Thymus (tissue), 14 donors: ENCODE measurements around the gene NUDT6. TPM values are rescaled to one million over a fixed set of nuclear protein-coding genes. Genes with fewer than 3 reads are reported as not detected.

Experiments used
- DNase-seq, 9 donors: peaks; one replicate each; pipeline ENCODE4 v3.0.0-alpha.2; 2013; ENCODE audit warnings: low spot score in 9 of 9, low read depth in 6 of 9, missing footprints in 1 of 9
- H3K27ac ChIP-seq, 2 donors: one replicate each; pipeline ENCODE4 v1.5.1; 2013; ENCODE audit warnings: control low read depth in 1 of 2, low read depth in 1 of 2, low read length in 1 of 2, mild to moderate bottlenecking in 1 of 2, moderate library complexity in 1 of 2
- H3K27me3 ChIP-seq, 2 donors: one replicate each; pipeline ENCODE4 v1.5.1; 2013; ENCODE audit warnings: low read length in 1 of 2; ENCODE audit not compliant: control insufficient read depth in 2 of 2, insufficient read depth in 1 of 2
- H3K36me3 ChIP-seq, 2 donors: one replicate each; pipeline ENCODE4 v1.5.1; 2013; ENCODE audit warnings: low read length in 1 of 2, mild to moderate bottlenecking in 1 of 2, moderate library complexity in 1 of 2; ENCODE audit not compliant: control insufficient read depth in 2 of 2, insufficient read depth in 2 of 2
- H3K4me1 ChIP-seq, 2 donors: one replicate each; pipeline ENCODE4 v1.5.1; 2013; ENCODE audit warnings: low read length in 2 of 2; ENCODE audit not compliant: control insufficient read depth in 2 of 2, insufficient read depth in 2 of 2
- H3K4me3 ChIP-seq, 2 donors: one replicate each; pipeline ENCODE4 v1.5.1; 2013; ENCODE audit warnings: low read length in 2 of 2, control low read depth in 1 of 2, mild to moderate bottlenecking in 1 of 2
- H3K9me3 ChIP-seq, 2 donors: one replicate each; pipeline ENCODE4 v1.5.1; 2013; ENCODE audit warnings: low read length in 1 of 2, mild to moderate bottlenecking in 1 of 2; ENCODE audit not compliant: control insufficient read depth in 2 of 2, insufficient read depth in 1 of 2
- WGBS: extraction: QIAGEN DNeasy Blood & Tissue Kit; methylation state at CpG from one replicate; pipeline ENCODE4 v1.1.7; 2013; 5-methylcytosine and 5-hydroxymethylcytosine counted together
- long read RNA-seq, 10 donors: transcript quantifications; one replicate each; lab custom pipeline, GENCODE V29; 2026
- polyA plus RNA-seq: library from polyadenylated mRNA; stranded (reverse); fragments of 200-250 nt; gene quantifications from one replicate; pipeline ENCODE4 v1.2.3, GENCODE V29; 2013
- total RNA-seq: library from RNA; stranded (reverse); fragments of 120-200 nt; gene quantifications from one replicate; pipeline ENCODE4 v1.2.4, GENCODE V29; 2013
- donor health status: healthy.

NUDT6 gene, protein sequence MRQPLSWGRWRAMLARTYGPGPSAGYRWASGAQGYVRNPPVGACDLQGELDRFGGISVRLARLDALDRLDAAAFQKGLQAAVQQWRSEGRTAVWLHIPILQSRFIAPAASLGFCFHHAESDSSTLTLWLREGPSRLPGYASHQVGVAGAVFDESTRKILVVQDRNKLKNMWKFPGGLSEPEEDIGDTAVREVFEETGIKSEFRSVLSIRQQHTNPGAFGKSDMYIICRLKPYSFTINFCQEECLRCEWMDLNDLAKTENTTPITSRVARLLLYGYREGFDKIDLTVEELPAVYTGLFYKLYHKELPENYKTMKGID
- total RNA-seq (6.8 TPM), polyA plus RNA-seq (12.3 TPM)
- long read RNA-seq, donor 1: 0 reads
- long read RNA-seq, donor 2: 0 reads
- long read RNA-seq, donor 3, transcript NUDT6-202 (5 exons, 1,065 nt): major isoform, 5 of 9 reads
- long read RNA-seq, donor 3, partial matches to known transcripts: 0 of 9 reads
- long read RNA-seq, donor 3, other reads (novel, unspliced or antisense): 0 of 9 reads
- long read RNA-seq, donor 4, partial matches to known transcripts: 0 of 8 reads
- long read RNA-seq, donor 4, other reads (novel, unspliced or antisense): 5 of 8 reads
- long read RNA-seq, donor 5, partial matches to known transcripts: 0 of 2 reads
- long read RNA-seq, donor 5, other reads (novel, unspliced or antisense): 0 of 2 reads
- long read RNA-seq, donor 6, partial matches to known transcripts: 0 of 1 reads
- long read RNA-seq, donor 6, other reads (novel, unspliced or antisense): 0 of 1 reads
- long read RNA-seq, donor 7, partial matches to known transcripts: 0 of 7 reads
- long read RNA-seq, donor 7, other reads (novel, unspliced or antisense): 0 of 7 reads
- long read RNA-seq, donor 8, partial matches to known transcripts: 0 of 1 reads
- long read RNA-seq, donor 8, other reads (novel, unspliced or antisense): 0 of 1 reads
- long read RNA-seq, donor 9, partial matches to known transcripts: 0 of 1 reads
- long read RNA-seq, donor 9, other reads (novel, unspliced or antisense): 0 of 1 reads
- long read RNA-seq, donor 10, partial matches to known transcripts: 0 of 2 reads
- long read RNA-seq, donor 10, other reads (novel, unspliced or antisense): 0 of 2 reads

GRCh38 chr4:122921971-122922876 is at the start of gene NUDT6:
Gene NUDT6, minus strand, starts transcription at chr4:122922597. Its CDS starts 25 bp downstream, at chr4:122922572.
- under 1% methylated on average over 63 of the region's 63 CpGs for WGBS
- peak in 7 of 9 donors; percentile 1 to 52 (median 34) for DNase-seq
- no peaks in the 10 kb centered on the region for H3K36me3 ChIP-seq

DNA sequence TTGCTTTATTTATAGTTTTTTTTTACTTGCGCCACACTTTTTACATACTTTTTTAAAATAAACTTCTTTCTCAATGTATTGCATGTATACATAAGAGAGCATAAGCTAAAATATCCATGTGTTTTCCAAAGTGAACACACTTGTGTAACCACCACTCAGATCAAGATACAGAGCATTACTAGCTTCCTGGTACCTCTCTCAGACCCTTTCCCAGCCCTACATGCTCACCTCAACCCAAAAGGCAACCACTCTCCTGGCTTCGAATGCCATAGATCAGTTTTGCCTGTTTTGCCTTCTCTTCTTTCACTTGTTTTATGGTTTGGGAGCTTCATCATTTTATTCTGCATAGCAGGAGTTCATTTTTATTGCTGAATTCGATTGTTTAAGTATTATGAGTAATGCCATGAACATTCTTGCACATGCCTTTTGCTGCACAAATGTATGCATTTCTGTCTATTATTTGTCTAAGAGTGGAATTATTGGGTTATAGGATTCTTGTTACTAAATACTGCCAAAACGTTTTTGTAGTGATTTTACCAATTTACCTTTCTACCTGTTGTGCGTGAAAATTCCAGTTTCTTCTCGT is 45.9 kb upstream of the NUDT6 start:
- Histone ChIP-seq H3K4me3 (no peak overlapping the region), H3K27me3 (no peaks in the 10 kb centered on the region), H3K36me3 (no peaks in the 10 kb centered on the region), H3K4me1 (no peaks in the 10 kb centered on the region), H3K27ac (no peak overlapping the region), H3K9me3 (no peaks in the 10 kb centered on the region)
- no peak for DNase-seq
- WGBS: 87% methylated on average over 6 of the region's 6 CpGs

More at GRCh38 chr4:122921971-122922876, at the start of gene NUDT6:
- Histone ChIP-seq H3K4me3 (peak within 1 kb of the TSS; percentile 70 to 84), H3K27me3 (no peaks in the 10 kb centered on the region), H3K4me1 (peaks cover 3 to 11% of the 10 kb centered on the region in 2 donors), H3K27ac (peak within 1 kb of the TSS; percentile 91), H3K9me3 (peaks cover 0 to 7% of the 10 kb centered on the region in 2 donors)

GRCh38 chr4:122967231-122967630 is 44.8 kb upstream of the NUDT6 start:
- Histone ChIP-seq H3K4me3 (no peak overlapping the region), H3K27me3 (no peaks in the 10 kb centered on the region), H3K36me3 (no peaks in the 10 kb centered on the region), H3K4me1 (no peaks in the 10 kb centered on the region), H3K27ac (no peak overlapping the region), H3K9me3 (no peaks in the 10 kb centered on the region)
- over 99% methylated on average over 3 of the region's 3 CpGs for WGBS
- no peak for DNase-seq

GRCh38 chr4:122966201-122966600 is 43.8 kb upstream of the NUDT6 start:
- no peaks in the 10 kb centered on the region for H3K4me1 ChIP-seq
- no peaks in the 10 kb centered on the region for H3K36me3 ChIP-seq
- 96% methylated on average over 4 of the region's 4 CpGs for WGBS
- DNase-seq: no peak
- no peaks in the 10 kb centered on the region for H3K27me3 ChIP-seq
- no peak overlapping the region for H3K27ac ChIP-seq
- H3K9me3 ChIP-seq: no peaks in the 10 kb centered on the region
- H3K4me3 ChIP-seq: no peak overlapping the region

- no peak overlapping the region for H3K4me3 ChIP-seq
- no peak overlapping the region for H3K27ac ChIP-seq
- no peak for DNase-seq
- H3K36me3 ChIP-seq: no peaks in the 10 kb centered on the region
- no peaks in the 10 kb centered on the region for H3K27me3 ChIP-seq
- no peaks in the 10 kb centered on the region for H3K9me3 ChIP-seq
- H3K4me1 ChIP-seq: no peaks in the 10 kb centered on the region
Measured at GRCh38 chr4:122963216-122963615, 40.8 kb upstream of the NUDT6 start.

DNA sequence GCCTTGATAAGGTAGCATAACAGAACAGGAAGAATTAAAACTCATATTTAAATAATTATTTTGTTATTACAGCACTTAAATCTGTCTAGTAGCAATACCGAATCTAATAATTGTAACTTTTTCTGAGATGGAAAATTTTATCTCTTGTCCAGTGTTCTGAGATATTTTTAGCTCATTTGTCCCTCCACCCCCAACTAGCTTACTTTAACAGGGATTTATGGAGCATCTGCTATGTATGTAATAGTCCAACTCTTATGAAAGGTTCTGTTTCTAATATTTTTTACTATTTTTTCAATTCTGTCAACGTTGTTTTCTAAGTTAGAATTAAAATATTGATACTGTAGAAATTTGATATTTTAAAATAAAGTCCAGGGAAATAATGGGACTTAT is 38.2 kb upstream of the NUDT6 start:
- H3K27ac ChIP-seq: no peak overlapping the region

DNA sequence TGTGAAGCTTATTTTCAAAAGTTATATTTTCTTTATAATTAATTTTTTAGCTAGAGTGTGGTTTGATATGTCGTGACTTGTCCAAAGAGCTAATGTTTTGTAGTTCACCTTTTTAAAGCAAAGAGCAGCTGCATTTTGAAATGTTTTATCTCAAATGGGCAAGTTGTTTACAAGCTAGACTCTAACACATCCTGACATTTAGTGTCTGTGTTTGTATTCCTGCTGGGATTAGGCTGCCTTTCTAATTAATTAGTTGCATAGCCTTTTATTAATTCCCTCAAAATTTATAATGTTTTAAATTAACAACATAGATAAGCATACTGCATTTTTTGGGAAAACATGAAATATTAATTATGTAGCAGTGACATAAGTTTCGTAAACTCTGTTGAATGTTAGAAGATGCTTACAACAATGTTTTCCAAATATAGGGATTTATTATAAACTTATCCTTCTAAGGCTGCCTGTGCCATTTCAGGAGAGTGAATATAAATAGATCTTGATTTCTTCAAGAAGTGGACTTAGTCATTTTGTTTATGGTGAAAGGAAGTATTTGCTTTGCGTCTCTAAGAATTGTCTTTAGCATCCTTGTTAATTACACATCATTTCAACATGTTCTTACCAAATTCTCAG is 37.7 kb upstream of the NUDT6 start:
- Histone ChIP-seq H3K4me1 (no peaks in the 10 kb centered on the region), H3K27me3 (no peaks in the 10 kb centered on the region), H3K4me3 (no peak overlapping the region), H3K36me3 (peaks cover 0 to 3% of the 10 kb centered on the region in 2 donors), H3K27ac (no peak overlapping the region), H3K9me3 (no peaks in the 10 kb centered on the region)
- WGBS: 96% methylated on average over 3 of the region's 3 CpGs
- no peak for DNase-seq

More for the DNA sequence above, 38.2 kb upstream of the NUDT6 start:
- Histone ChIP-seq H3K27me3 (no peaks in the 10 kb centered on the region), H3K9me3 (no peaks in the 10 kb centered on the region), H3K4me3 (no peak overlapping the region), H3K4me1 (no peaks in the 10 kb centered on the region), H3K36me3 (peaks cover 0 to 3% of the 10 kb centered on the region in 2 donors)
- no peak for DNase-seq
- WGBS: 72% methylated on average over 2 of the region's 2 CpGs

- Histone ChIP-seq H3K27me3 (no peaks in the 10 kb centered on the region), H3K4me3 (no peak overlapping the region), H3K36me3 (peaks cover 0 to 6% of the 10 kb centered on the region in 2 donors), H3K27ac (no peak overlapping the region), H3K4me1 (no peaks in the 10 kb centered on the region), H3K9me3 (no peaks in the 10 kb centered on the region)
- no peak for DNase-seq
- WGBS: 98% methylated on average over 3 of the region's 3 CpGs
Measured at GRCh38 chr4:122959441-122959840, 37.0 kb upstream of the NUDT6 start.
